Fibroblast of villous mesenchyme (primary cell): ENCODE measurements around the gene SEPTIN1. TPM values are rescaled to one million over a fixed set of nuclear protein-coding genes. Genes with fewer than 3 reads are reported as not detected.

ENCODE experiments used
- DNase-seq: peaks from one replicate; pipeline ENCODE4 v3.0.0-alpha.2; 2010; ENCODE audit warnings: low read depth
- H3K4me3 ChIP-seq: 2 replicates; pipeline ENCODE4 v1.5.1; 2011; ENCODE audit warnings: low read depth, mild to moderate bottlenecking, low read length
- CTCF ChIP-seq: IDR thresholded peaks from 2 replicates; pipeline ENCODE4 v1.5.1; 2012; ENCODE audit warnings: low read depth, mild to moderate bottlenecking, low read length; ENCODE audit not compliant: insufficient read depth
- total RNA-seq: library from RNA; depleted of rRNA; stranded (reverse); fragments of >200 nt; gene quantifications from 2 replicates; pipeline ENCODE4 v1.2.3, GENCODE V29; 2012

Gene SEPTIN1
- total RNA-seq, 1 donor, result 0.43 TPM

- no peak for DNase-seq
- no peak for TF ChIP-seq CTCF
- H3K4me3 ChIP-seq, result peak overlapping the region; percentile 79
Observed at GRCh38 chr16:30379158-30379783, 3.1 kb downstream of the SEPTIN1 start.

- H3K4me3 ChIP-seq, result peak overlapping the region; percentile 79
- TF ChIP-seq CTCF, result peak; percentile 20
- DNase-seq, result peak; percentile 98
Observed at GRCh38 chr16:30378236-30379157, 3.9 kb downstream of the SEPTIN1 start.

GRCh38 chr16:30377812-30378235 lies 4.5 kb downstream of the SEPTIN1 start:
- peak overlapping the region; percentile 54 for H3K4me3 ChIP-seq
- DNase-seq, result peak; percentile 94
- TF ChIP-seq CTCF, result no peak

GRCh38 chr16:30377050-30377811 lies 5.1 kb downstream of the SEPTIN1 start:
- no peak for TF ChIP-seq CTCF

GRCh38 chr16:30376461-30376902 lies 5.9 kb downstream of the SEPTIN1 start:
- TF ChIP-seq CTCF, result no peak
- no peak overlapping the region for H3K4me3 ChIP-seq
- DNase-seq, result no peak

More at GRCh38 chr16:30377050-30377811, 5.1 kb downstream of the SEPTIN1 start:
- no peak for DNase-seq
- peak overlapping the region; percentile 54 for H3K4me3 ChIP-seq

- no peak for TF ChIP-seq CTCF
- H3K4me3 ChIP-seq, result no peak overlapping the region
- no peak for DNase-seq
Observed at GRCh38 chr16:30375864-30376263, 6.5 kb downstream of the SEPTIN1 start.
